Measurements from ENCODE around the gene NCBP3. TPM values are rescaled to one million over a fixed set of nuclear protein-coding genes. Genes with fewer than 3 reads are reported as not detected.

The NCBP3 gene
- total RNA-seq, 1 donor from 2014 or later: 45.8 TPM

DNA sequence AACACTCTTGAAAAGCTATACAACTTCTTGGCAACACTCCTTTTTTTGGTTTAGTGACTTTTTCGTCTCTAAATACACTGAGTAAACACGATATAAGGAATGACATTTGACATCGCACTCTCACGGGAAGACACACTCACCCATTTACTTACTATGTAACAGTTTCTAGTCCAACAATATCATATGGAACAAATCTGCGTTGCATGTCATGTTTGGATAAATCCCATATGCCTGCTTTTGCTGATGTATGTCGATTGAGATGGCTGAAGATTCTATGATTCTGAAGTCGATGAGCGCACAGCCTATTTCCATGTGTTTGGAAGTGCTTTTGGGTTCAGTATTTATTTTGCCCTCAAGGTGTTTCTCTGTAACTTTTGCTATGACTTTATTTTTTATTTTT lies 63.3 kb downstream of the NCBP3 start:
- no peak overlapping the region for H3K4me3 Mint-ChIP-seq (ENCODE audit: unreplicated experiment)
- TF ChIP-seq, protein P1, sequence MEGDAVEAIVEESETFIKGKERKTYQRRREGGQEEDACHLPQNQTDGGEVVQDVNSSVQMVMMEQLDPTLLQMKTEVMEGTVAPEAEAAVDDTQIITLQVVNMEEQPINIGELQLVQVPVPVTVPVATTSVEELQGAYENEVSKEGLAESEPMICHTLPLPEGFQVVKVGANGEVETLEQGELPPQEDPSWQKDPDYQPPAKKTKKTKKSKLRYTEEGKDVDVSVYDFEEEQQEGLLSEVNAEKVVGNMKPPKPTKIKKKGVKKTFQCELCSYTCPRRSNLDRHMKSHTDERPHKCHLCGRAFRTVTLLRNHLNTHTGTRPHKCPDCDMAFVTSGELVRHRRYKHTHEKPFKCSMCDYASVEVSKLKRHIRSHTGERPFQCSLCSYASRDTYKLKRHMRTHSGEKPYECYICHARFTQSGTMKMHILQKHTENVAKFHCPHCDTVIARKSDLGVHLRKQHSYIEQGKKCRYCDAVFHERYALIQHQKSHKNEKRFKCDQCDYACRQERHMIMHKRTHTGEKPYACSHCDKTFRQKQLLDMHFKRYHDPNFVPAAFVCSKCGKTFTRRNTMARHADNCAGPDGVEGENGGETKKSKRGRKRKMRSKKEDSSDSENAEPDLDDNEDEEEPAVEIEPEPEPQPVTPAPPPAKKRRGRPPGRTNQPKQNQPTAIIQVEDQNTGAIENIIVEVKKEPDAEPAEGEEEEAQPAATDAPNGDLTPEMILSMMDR (IDR thresholded peaks at IDR 0.05): no peak
- H3K4me1 Mint-ChIP-seq (ENCODE audit: unreplicated experiment): no peaks in the 10 kb centered on the region
- H3K27me3 Mint-ChIP-seq (ENCODE audit: unreplicated experiment): peaks cover 3% of the 10 kb centered on the region
- no peaks in the 10 kb centered on the region for H3K9me3 Mint-ChIP-seq (ENCODE audit: unreplicated experiment)
- no peak overlapping the region for H3K27ac Mint-ChIP-seq (ENCODE audit: unreplicated experiment)
- H3K36me3 Mint-ChIP-seq (ENCODE audit: unreplicated experiment): no peaks in the 10 kb centered on the region
- no peak for DNase-seq (ENCODE audit: extremely low spot score, unreplicated experiment)

GRCh38 chr17:3780986-3781385 lies 65.1 kb downstream of the NCBP3 start:
- no peaks in the 10 kb centered on the region for H3K36me3 Mint-ChIP-seq (ENCODE audit: unreplicated experiment)
- no peak overlapping the region for H3K4me3 Mint-ChIP-seq (ENCODE audit: unreplicated experiment)
- no peak for DNase-seq (ENCODE audit: extremely low spot score, unreplicated experiment)
- H3K27me3 Mint-ChIP-seq (ENCODE audit: unreplicated experiment): peaks cover 3% of the 10 kb centered on the region
- H3K9me3 Mint-ChIP-seq (ENCODE audit: unreplicated experiment): no peaks in the 10 kb centered on the region
- H3K27ac Mint-ChIP-seq (ENCODE audit: unreplicated experiment): no peak overlapping the region
- TF ChIP-seq, protein P1 (IDR thresholded peaks at IDR 0.05): no peak
- no peaks in the 10 kb centered on the region for H3K4me1 Mint-ChIP-seq (ENCODE audit: unreplicated experiment)

DNA sequence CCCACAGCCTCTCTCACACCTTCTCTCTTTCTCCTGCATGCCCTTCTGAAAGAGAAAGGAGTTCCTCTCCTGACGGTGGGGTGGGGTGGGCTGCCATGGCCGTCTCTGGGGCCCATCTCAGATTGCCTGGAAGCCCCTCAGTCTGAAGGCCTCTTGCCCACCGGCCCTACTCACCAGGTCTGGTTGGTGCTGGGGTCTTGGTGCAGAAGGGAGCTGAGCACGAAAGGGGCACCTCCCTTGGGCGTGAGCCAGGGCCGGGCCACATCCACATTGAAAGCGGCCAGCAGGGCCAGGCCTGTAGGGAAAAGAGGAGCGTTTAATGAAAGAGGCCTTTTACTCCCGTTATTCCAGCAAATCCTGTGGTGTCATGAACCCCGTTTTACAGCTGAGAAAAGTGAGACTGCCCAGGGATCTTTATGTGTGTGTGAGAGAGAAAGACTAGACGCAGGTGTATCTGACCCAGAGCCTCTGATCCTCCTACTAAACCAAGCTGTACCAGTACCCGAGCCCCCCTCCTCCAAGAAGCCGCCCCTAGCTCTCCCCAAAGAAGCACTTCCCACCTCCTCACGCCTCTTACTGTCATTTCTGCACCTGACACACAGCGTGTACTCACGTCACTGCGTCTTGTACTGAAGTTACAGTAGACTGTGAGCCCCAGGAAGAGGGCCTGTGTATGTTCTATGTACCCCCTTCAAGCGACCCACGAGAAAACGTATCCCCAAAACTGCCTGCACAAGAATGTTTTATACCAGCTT lies 68.5 kb downstream of the NCBP3 start:
- H3K9me3 Mint-ChIP-seq (ENCODE audit: unreplicated experiment): no peaks in the 10 kb centered on the region
- no peaks in the 10 kb centered on the region for H3K27me3 Mint-ChIP-seq (ENCODE audit: unreplicated experiment)
- TF ChIP-seq, protein P1 (IDR thresholded peaks at IDR 0.05): no peak
- H3K4me1 Mint-ChIP-seq (ENCODE audit: unreplicated experiment): peaks cover 4% of the 10 kb centered on the region
- DNase-seq (ENCODE audit: extremely low spot score, unreplicated experiment): no peak
- no peaks in the 10 kb centered on the region for H3K36me3 Mint-ChIP-seq (ENCODE audit: unreplicated experiment)
- H3K4me3 Mint-ChIP-seq (ENCODE audit: unreplicated experiment): no peak overlapping the region
- no peak overlapping the region for H3K27ac Mint-ChIP-seq (ENCODE audit: unreplicated experiment)

- DNase-seq (ENCODE audit: extremely low spot score, unreplicated experiment): no peak
- Mint-ChIP-seq H3K4me3 (ENCODE audit: unreplicated experiment) (no peak overlapping the region), H3K27me3 (ENCODE audit: unreplicated experiment) (no peaks in the 10 kb centered on the region), H3K4me1 (ENCODE audit: unreplicated experiment) (peaks cover 6% of the 10 kb centered on the region), H3K36me3 (ENCODE audit: unreplicated experiment) (no peaks in the 10 kb centered on the region), H3K27ac (ENCODE audit: unreplicated experiment) (no peak overlapping the region), H3K9me3 (ENCODE audit: unreplicated experiment) (no peaks in the 10 kb centered on the region)
- TF ChIP-seq, protein P1 (IDR thresholded peaks at IDR 0.05): no peak
Measured at GRCh38 chr17:3773966-3774365, 72.1 kb downstream of the NCBP3 start.

DNA sequence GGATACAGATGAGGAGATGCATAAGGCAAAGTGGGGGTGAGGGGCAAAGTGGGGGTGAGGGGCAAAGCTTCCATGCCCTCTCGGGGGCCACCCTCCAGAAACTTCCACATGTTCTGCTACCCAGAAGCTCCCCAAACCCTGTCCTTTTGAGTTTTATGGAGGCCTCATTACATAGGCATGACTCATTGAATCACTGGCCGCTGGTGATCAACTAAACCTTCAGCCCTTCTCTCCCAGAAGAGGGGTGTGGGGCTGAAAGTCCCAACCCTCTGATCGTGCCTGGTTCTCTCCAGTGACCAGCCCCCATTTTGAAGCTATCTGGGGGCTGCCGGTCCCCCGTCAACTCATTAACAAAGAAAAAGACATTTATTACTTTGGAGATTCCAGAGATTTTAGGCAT lies 72.5 kb downstream of the NCBP3 start:
- TF ChIP-seq, protein P1 (IDR thresholded peaks at IDR 0.05): no peak
- Mint-ChIP-seq H3K9me3 (ENCODE audit: unreplicated experiment) (no peaks in the 10 kb centered on the region), H3K27me3 (ENCODE audit: unreplicated experiment) (no peaks in the 10 kb centered on the region), H3K27ac (ENCODE audit: unreplicated experiment) (no peak overlapping the region), H3K36me3 (ENCODE audit: unreplicated experiment) (no peaks in the 10 kb centered on the region), H3K4me3 (ENCODE audit: unreplicated experiment) (no peak overlapping the region), H3K4me1 (ENCODE audit: unreplicated experiment) (peaks cover 6% of the 10 kb centered on the region)
- DNase-seq (ENCODE audit: extremely low spot score, unreplicated experiment): no peak

Data from osteocyte (in vitro differentiated cells).